HepG2 (cell line): ENCODE measurements around the gene FAM53C. TPM values are rescaled to one million over a fixed set of nuclear protein-coding genes. Genes with fewer than 3 reads are reported as not detected.

Source experiments
- AHDC1 ChIP-seq: sonication (generic); formaldehyde crosslinking; IDR thresholded peaks from 2 replicates; pipeline ENCODE4 v1.5.1; 2020; ENCODE audit warnings: mild to moderate bottlenecking, missing genetic modification reagents, borderline replicate concordance
- CREBL2 ChIP-seq: sonication (generic); formaldehyde crosslinking; IDR thresholded peaks from 2 replicates; pipeline ENCODE4 v1.8.1; 2023; ENCODE audit warnings: missing genetic modification reagents, mild to moderate bottlenecking, borderline replicate concordance
- DRAP1 ChIP-seq: IDR thresholded peaks from 2 replicates; pipeline ENCODE4 v1.6.1; 2016; ENCODE audit warnings: missing genetic modification reagents, missing compliant biosample characterization
- ELK4 ChIP-seq: sonication (generic); formaldehyde crosslinking; IDR thresholded peaks from 2 replicates; pipeline ENCODE4 v1.9.0; 2021; ENCODE audit warnings: missing genetic modification reagents, borderline replicate concordance
- GABPA ChIP-seq, 2 experiments: IDR thresholded peaks; 2 replicates each; pipeline ENCODE4 v1.6.1; 2011 to 2016; ENCODE audit warnings: low read depth in 2 of 2, low read length in 1 of 2, missing biosample characterization in 1 of 2, missing genetic modification characterization in 1 of 2
- JUNB ChIP-seq: sonication (generic); formaldehyde crosslinking; IDR thresholded peaks from 2 replicates; pipeline ENCODE4 v1.8.0; 2022; ENCODE audit warnings: missing genetic modification reagents, mild to moderate bottlenecking, borderline replicate concordance
- SIX4 ChIP-seq: sonication (generic); formaldehyde crosslinking; IDR thresholded peaks from 2 replicates; pipeline ENCODE4 v1.4.0; 2020; ENCODE audit warnings: missing genetic modification reagents
- ZBTB20 ChIP-seq: sonication (generic); formaldehyde crosslinking; IDR thresholded peaks from 2 replicates; pipeline ENCODE4 v1.8.1; 2023; ENCODE audit warnings: missing genetic modification reagents, low read depth, mild to moderate bottlenecking, borderline replicate concordance
- ZBTB8A ChIP-seq: sonication (generic); formaldehyde crosslinking; IDR thresholded peaks from 2 replicates; pipeline ENCODE4 v1.4.0; 2020; ENCODE audit warnings: mild to moderate bottlenecking, low read depth, missing genetic modification reagents, borderline replicate concordance
- ZEB1 ChIP-seq: IDR thresholded peaks from 2 replicates; pipeline ENCODE4 v1.6.1; 2012; ENCODE audit warnings: mild to moderate bottlenecking, low read depth, inconsistent platforms; ENCODE audit not compliant: insufficient replicate concordance
- ZFP1 ChIP-seq: IDR thresholded peaks from 2 replicates; pipeline ENCODE4 v1.6.1; 2016
- ZFP91 ChIP-seq: sonication (generic); formaldehyde crosslinking; IDR thresholded peaks from 2 replicates; pipeline ENCODE4 v1.9.0; 2022; ENCODE audit warnings: missing genetic modification reagents, mild to moderate bottlenecking, borderline replicate concordance
- ZMAT5 ChIP-seq: sonication (generic); formaldehyde crosslinking; IDR thresholded peaks from 2 replicates; pipeline ENCODE4 v1.5.0; 2020; ENCODE audit warnings: mild to moderate bottlenecking, low read depth, missing genetic modification reagents, borderline replicate concordance
- ZNF280B ChIP-seq: sonication (generic); formaldehyde crosslinking; IDR thresholded peaks from 2 replicates; pipeline ENCODE4 v1.5.0; 2020; ENCODE audit warnings: missing genetic modification reagents, mild to moderate bottlenecking, borderline replicate concordance
- ZNF350 ChIP-seq: sonication (generic); formaldehyde crosslinking; IDR thresholded peaks from 2 replicates; pipeline ENCODE4 v1.4.0; 2020; ENCODE audit warnings: mild to moderate bottlenecking, low read depth, missing genetic modification reagents, borderline replicate concordance
- ZNF7 ChIP-seq: IDR thresholded peaks from 2 replicates; pipeline ENCODE4 v1.6.1; 2016; ENCODE audit warnings: missing biosample characterization, missing genetic modification reagents
- polyA plus RNA-seq, 8 experiments: library from polyadenylated mRNA; depleted of rRNA in 3 of 8; stranded (reverse) in 7 of 8; unstranded in 1 of 8; fragments of >200 nt; fragmentation: Illumina TruSeq in 4 of 8; extraction: Trizol in 4 of 8; gene quantifications; 2 replicates each; pipeline versions ENCODE4 v1.2.1 to v1.2.3, GENCODE V29; 2011 to 2016; ENCODE audit warnings: low read depth in 4 of 8, missing spikeins in 1 of 8, mixed read lengths in 1 of 8; ENCODE audit not compliant: insufficient read depth in 1 of 8
- total RNA-seq, 5 experiments: library from RNA; depleted of rRNA; stranded (reverse); fragments of >200 nt; fragmentation: Illumina TruSeq; extraction: Trizol; gene quantifications; 2 replicates each; pipeline ENCODE4 v1.2.3, GENCODE V29; 2016; ENCODE audit warnings: low read depth in 1 of 5

FAM53C gene
- total and polyA plus RNA-seq, 2 of the 13 experiments (the other 11 are each of a cell fraction or from before 2014, with no cell fraction given): 26.9 to 30.1 TPM

GRCh38 chr5:138337685-138338410 is at the start of gene FAM53C (continued):
- TF ChIP-seq ZNF280B (CRISPR knock-in tag) (peak; percentile 39), ELK4 (CRISPR knock-in tag) (peak; percentile 61; the same call in 1 of the 2 replicates), ZNF7 (peak; percentile 15; the same call in 1 of the 2 replicates), GABPA (IDR thresholded peaks at IDR 0.05; ENCODE audit: low read depth, low read length) (no peak), GABPA (CRISPR knock-in tag; IDR thresholded peaks at IDR 0.05; ENCODE audit: low read depth) (peak; percentile 54), AHDC1 (no peak), ZBTB20 (CRISPR knock-in tag) (peak; percentile 70; the same call in 1 of the 2 replicates), ZNF350 (CRISPR knock-in tag) (peak; percentile 84; the same call in 1 of the 2 replicates), ZFP1 (CRISPR knock-in tag) (peak; percentile 67), DRAP1 (CRISPR knock-in tag) (peak; percentile 95), ZMAT5 (no peak), JUNB (CRISPR knock-in tag) (no peak), CREBL2 (CRISPR knock-in tag) (no peak), ZEB1 (no peak), ZFP91 (CRISPR knock-in tag) (peak; percentile 69; the same call in 1 of the 2 replicates), ZBTB8A (CRISPR knock-in tag) (no peak), SIX4 (CRISPR knock-in tag) (no peak)
